HFF-Myc (cell line): ENCODE data around the gene CCDC30.

Experiments
- DNase-seq: peaks from one replicate; pipeline ENCODE4 v3.0.0-alpha.2; 2011; ENCODE audit warnings: low read depth; ENCODE audit errors: extremely low read depth
- H3K4me3 ChIP-seq: replicated peaks from 2 replicates; pipeline ENCODE4 v1.5.1; 2011; ENCODE audit warnings: low read depth, mild to moderate bottlenecking, control low read depth, low read length
- CTCF ChIP-seq: IDR thresholded peaks from 2 replicates; pipeline ENCODE4 v1.5.1; 2012; ENCODE audit warnings: mild to moderate bottlenecking, low read depth, low read length, control low read depth; ENCODE audit errors: missing control alignments

Gene CCDC30

DNA sequence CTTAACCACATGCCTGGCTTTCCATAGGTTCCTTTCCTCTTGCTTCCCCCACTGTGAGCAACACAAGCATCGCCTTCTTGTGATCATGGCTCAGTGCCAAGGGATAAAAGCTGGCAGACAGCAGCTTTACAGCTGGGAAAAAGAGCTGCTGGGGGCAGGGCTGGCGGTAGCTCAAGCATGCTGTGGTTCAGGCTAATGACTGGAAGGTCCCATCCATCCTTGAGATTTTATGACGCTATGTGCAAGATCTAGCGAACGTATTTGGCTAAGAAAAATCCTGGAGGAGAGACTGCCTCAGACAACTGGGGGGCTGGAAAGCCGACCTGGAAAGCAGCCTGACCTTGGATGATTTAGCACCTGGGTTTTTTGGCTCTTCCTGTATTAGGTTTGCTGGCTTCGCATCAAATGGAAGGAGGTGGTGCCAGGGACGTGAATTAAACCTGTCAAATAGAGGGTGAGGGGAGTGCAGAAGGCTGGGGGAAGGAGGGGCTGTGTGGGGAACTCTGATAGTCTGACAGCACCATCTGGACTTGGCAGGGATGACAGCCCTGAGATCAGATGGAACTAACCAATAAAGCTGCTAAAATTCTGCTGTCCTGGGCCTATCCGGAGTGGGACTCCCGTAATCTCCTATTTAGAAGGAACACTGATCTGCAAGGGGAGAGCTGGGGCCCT is 42.0 kb upstream of the CCDC30 start:
- TF ChIP-seq CTCF = no peak
- H3K4me3 ChIP-seq = no peak overlapping the region
- DNase-seq = peak; percentile 32

DNA sequence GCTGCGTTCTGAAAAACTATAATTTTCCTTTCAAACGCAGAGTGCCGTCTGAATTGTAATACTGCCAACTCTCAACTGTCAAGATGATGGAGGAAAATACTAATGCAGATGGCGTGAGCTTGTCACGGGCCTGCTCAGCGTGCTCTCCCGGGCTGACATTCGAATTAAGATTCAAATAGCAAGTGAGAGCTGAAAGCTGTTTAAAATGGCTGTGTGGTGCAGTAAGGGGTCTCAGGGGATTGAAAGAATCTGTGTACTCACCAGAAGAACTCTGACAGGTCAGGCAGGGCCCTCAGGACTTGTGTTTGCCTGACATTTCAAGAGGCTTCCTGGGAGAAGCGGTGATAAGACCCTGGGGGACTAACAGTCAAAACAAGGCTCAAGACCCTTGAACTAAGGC is 40.3 kb upstream of the CCDC30 start:
- no peak overlapping the region for H3K4me3 ChIP-seq
- no peak for DNase-seq
- no peak for TF ChIP-seq CTCF

- H3K4me3 ChIP-seq = no peak overlapping the region
- no peak for TF ChIP-seq CTCF
- no peak for DNase-seq
Measured at GRCh38 chr1:42423681-42424080, 39.4 kb upstream of the CCDC30 start.

GRCh38 chr1:42424201-42424600 is 38.9 kb upstream of the CCDC30 start:
- no peak for DNase-seq
- no peak overlapping the region for H3K4me3 ChIP-seq
- no peak for TF ChIP-seq CTCF

DNA sequence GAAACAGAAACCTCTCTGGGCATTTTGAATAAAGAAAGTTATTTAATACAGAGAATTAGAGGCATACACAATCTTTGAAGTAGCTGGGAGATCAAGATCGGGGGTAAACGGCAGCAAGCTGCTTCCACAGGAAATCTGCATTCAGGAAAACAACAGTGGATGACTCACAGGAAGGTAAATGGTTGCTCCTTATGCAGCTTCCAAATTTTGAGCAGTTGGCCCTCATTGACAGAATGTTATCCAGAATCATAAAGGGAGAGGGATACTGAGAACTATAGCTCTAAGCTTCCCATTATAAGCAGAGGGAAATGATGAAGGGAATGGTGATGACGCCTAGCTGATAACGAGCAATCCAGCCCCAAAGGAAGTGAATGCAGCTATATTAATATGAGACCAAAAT is 35.8 kb upstream of the CCDC30 start:
- no peak for TF ChIP-seq CTCF
- no peak overlapping the region for H3K4me3 ChIP-seq
- DNase-seq = no peak

- no peak overlapping the region for H3K4me3 ChIP-seq
- TF ChIP-seq CTCF = no peak
- no peak for DNase-seq
Measured at GRCh38 chr1:42429603-42430002, 33.5 kb upstream of the CCDC30 start.
